HTR-8/SVneo (cell line): ENCODE measurements around the gene DSCAM.

Experiments
- DNase-seq: peaks from one replicate; pipeline ENCODE4 v3.0.0; 2011; ENCODE audit warnings: low spot score, mixed read lengths; ENCODE audit not compliant: insufficient read length
- FAIRE-seq: peaks from 2 replicates; lab custom pipeline; 2011; peaks lifted over from hg19 to GRCh38; lab: Jason Lieb, UNC

Gene DSCAM

GRCh38 chr21:40680311-40680710 lies 166.6 kb downstream of the DSCAM start:
- FAIRE-seq (no peak), DNase-seq (no peak)

DNA sequence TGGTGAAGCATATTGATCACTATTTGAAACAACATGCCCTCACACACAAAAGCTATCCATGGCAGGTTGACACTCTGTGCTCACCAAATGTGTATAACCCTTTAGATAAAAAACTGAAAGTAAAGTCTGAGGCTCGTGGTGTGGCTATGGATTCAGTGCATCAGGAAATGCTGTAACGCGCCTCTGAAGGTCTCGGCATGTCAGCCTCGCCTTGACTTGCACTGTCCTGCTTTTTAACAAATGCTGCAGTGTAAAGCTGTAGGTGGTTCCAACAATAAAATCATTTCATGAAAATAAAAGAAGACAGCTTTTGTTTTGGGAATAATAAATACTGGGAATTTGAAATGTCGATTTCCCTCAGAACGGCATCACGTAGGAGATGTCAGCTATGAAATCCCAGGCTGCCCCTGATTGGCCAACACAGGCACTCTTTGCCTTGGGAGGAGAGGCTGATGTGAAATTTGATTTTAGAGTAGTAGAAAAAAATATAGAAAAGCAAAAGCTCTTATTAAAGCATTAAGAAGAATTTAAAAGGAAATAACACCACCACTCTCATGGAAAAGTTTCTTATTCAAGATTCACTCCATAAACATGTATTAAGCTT lies 168.2 kb downstream of the DSCAM start:
- FAIRE-seq = no peak
- DNase-seq = no peak

GRCh38 chr21:40675017-40675416 lies 171.9 kb downstream of the DSCAM start:
- FAIRE-seq = no peak
- no peak for DNase-seq

DNA sequence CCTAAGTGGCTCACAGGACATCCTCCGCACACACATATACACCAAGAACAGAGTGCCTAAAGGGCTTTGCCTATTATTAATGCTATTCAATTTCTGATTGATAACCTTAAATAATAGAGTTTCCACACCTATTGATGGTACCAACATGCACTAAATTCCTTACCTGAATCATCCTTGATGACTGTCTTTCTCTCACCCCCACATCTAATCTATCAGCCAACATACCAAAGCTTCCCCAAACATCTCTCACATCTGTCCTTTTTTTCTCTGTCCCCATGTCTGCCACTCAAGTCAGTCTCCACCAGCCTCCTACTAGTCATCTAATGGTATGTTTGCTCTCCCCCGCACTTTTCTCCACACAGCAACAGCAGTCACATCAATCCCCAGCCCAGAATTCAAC lies 174.4 kb downstream of the DSCAM start:
- no peak for DNase-seq
- FAIRE-seq = no peak

- FAIRE-seq = no peak
- no peak for DNase-seq
Observed at GRCh38 chr21:40671716-40672115, 175.2 kb downstream of the DSCAM start.

DNA sequence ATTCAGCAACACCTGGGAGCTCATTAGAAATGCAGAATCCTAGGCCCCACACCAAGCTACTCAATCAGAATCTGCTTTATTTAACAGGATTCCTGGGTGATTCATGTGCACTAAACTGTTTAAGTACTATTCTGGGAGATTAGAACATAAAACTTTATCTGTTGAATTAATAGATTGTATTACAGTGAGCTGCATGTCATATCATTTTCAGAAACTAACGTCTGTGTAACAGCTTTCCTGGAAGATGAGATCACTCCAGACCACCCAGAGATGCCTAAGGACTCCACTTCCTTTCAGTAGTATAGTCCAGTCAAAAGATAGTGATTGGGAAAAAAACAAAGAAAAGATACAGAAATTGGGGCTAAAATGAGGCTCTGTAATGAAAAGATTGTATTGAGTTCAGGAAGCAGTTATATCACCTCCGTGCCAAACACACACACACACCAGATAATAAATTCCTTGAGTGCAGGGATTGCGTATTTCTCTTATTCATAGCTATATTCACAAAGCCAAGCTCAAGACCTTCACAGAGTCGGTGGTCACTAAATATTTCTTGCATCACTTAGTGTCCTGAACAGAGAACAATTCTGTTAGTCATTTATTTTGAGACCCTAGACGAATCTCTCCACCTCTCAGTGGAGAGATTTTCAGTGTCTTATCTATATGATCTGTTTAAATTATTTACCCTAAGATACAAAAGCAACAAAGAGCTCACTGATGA lies 178.2 kb downstream of the DSCAM start:
- no peak for FAIRE-seq

GRCh38 chr21:40667967-40668366 lies 179.0 kb downstream of the DSCAM start:
- FAIRE-seq (no peak), DNase-seq (no peak)

More for the DNA sequence above, 178.2 kb downstream of the DSCAM start:
- no peak for DNase-seq

DNA sequence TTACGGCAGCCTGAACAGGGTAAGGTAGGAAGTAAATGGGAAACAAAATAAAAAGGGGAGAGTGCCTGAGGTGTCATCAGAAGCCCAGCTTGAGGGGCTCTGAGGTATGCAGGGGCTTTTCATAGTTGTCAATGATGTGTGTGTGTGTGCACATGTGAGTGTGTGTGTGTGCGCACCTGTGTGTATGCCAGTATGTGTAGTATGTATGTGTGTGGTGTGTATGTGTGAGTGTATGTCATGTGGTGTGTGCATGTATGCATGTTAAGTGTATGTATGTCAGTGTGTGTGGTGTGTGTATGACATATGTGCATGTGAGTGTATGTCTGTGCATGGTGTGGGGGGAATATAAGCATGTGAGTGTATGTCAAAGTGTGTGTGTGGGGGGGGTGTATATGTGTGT lies 184.1 kb downstream of the DSCAM start:
- peak; percentile 60 for FAIRE-seq
- no peak for DNase-seq

DNA sequence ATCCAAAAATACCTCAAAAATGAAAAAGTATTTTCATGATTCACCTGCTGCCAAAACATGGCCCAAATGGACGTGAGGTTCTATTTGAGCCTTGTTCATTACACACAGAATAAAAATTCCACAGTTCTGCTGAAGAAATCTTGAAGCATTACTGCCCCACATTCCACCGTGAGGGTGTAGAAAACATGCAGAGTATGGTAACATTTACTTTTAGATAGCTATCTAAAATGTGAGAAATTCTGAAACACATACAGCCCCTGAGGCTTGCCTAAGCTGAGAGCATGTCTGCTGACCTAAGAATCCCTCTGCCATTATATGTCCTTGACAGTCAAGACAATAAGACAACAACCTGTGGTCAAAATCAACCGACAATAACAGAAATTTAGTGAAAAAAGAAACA lies 186.5 kb downstream of the DSCAM start:
- no peak for DNase-seq
- no peak for FAIRE-seq

GRCh38 chr21:40658311-40658710 lies 188.6 kb downstream of the DSCAM start:
- no peak for DNase-seq

GRCh38 chr21:40652436-40652835 lies 194.5 kb downstream of the DSCAM start:
- FAIRE-seq = no peak
- no peak for DNase-seq

More at GRCh38 chr21:40658311-40658710, 188.6 kb downstream of the DSCAM start:
- no peak for FAIRE-seq

GRCh38 chr21:40647706-40648105 lies 199.3 kb downstream of the DSCAM start:
- FAIRE-seq (no peak), DNase-seq (no peak)

GRCh38 chr21:40646651-40647050 lies 200.3 kb downstream of the DSCAM start:
- FAIRE-seq (no peak), DNase-seq (no peak)

- FAIRE-seq (no peak), DNase-seq (no peak)
Observed at GRCh38 chr21:40641042-40641441, 205.9 kb downstream of the DSCAM start.

DNA sequence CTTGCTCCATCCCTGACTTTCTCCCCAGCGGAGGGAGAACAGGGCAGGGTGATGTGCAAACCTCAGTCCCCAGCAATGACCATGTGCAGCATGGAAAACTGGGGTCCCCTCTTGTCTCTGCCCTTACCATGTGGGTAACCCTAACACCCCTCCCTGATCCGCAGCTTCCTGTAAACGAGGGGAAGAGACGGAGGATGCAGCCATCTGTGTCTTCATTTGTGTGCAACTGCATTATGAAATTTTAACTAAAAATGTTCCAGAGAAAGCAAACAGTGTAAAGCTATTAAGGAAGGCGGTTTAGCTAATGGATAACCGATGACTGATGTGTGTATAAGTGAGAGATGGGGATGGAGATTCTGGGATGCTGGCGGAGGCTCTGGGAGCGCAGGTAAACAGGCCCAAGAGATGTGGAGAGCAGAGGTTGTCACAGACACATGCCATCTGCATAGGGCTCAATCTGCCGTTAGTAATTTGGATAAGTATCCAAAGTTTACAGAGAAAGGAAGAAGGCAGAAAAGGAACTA lies 206.6 kb downstream of the DSCAM start:
- FAIRE-seq (no peak), DNase-seq (no peak)

DNA sequence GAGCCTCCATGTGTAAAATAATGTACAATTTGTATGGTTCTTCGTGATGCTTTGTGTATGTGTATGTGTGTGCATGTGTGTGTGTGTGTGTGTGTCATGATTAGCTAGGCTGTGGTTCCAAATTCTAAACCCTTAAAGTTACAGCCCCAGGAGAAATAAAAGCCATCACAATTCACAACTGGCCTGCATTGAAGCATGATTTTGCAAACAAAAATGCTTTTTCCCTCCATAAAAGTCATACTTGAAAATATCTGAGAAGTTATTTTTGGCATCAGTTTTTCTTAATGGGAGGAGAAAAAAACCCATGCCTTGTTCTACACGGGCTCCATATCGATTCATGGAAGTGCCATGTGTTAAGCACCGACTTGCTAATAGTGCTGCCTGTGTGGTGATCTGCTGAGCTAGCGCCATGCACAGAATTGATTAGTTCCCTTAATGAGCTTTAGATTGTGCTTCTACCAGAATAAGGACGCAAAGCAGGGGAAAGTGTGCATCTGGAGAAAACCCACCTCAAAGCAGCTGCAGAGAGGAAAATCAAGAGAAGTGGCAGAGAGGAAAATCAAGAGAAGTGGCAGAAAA lies 207.3 kb downstream of the DSCAM start:
- no peak for FAIRE-seq
- no peak for DNase-seq

DNA sequence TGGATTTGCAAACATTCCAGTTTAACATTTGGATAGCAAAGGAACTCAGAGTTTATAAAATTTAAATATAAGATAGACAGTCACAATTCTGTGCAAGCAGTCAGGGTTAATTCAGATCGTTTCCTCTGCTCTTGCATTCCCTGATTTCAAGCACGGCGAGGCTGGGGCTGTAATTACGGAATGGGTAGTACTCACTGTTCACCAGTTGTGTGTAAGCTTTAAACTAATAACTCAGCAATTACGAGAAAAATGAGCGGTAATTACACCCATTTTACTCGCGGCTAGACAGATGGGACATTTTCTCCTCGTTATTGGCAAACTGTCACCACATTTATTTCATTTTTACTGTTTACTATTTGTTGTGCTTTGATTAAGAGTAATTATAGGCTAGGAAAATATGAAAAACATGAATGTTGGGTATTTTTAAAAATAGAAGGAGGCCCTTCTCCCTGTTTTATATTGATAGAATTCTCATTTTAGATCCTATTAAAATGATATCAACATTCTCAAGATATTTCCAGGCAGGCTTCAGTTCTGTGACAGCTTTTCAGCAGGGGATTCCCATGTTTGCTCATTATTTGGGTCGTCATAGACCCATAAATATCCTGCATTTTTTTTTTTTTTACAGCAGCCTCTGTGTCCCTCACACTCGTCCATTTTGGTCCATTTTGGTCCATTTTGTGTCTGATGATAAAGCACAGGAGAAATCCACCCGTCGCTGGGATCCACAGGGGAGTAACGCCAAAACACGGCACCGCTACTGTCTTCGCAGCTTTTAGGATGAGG lies 208.3 kb downstream of the DSCAM start:
- DNase-seq (no peak), FAIRE-seq (no peak)

- DNase-seq (no peak), FAIRE-seq (no peak)
Observed at GRCh38 chr21:40636026-40636425, 210.9 kb downstream of the DSCAM start.

GRCh38 chr21:40635391-40635790 lies 211.6 kb downstream of the DSCAM start:
- no peak for DNase-seq
- no peak for FAIRE-seq

DNA sequence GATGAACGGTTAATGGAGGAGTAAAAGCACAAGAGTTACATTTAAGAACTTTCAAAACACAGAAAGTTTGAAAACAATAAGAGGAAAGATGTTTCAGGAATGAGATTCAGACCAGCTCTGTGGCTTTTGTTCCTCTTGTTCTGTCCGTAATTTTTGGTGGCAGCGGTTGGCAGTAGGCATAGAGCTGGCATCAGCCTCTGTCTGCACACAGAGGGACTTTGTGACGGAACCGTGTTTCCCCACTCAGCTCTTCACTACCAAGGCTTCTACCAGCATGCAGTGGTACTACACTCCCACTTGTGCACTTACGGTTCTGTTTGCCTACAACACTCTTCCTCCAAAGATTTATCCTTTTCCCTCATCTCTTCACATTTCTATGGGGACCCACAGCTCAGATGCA lies 212.8 kb downstream of the DSCAM start:
- FAIRE-seq = no peak
- DNase-seq = no peak

DNA sequence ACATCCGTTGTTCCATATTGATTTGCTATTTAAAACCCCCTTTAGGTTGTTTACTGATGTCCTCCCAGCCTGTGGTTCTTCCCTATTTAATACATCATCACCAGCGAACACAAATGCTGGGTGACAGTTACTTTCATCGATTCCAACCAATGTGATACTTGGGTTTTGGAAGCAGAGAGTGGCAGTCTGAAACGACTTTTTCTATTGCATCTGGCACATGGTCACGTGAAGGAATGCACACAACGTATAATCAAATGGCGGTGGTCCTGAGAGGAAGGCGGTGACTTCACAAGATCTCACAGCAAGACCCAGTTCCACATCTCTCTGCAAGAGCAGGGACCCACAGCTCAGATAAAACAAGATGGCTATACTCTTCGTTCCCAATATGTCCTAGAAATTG lies 213.9 kb downstream of the DSCAM start:
- no peak for FAIRE-seq
- no peak for DNase-seq
